ENCODE measurements around the gene MFSD6.

DNA sequence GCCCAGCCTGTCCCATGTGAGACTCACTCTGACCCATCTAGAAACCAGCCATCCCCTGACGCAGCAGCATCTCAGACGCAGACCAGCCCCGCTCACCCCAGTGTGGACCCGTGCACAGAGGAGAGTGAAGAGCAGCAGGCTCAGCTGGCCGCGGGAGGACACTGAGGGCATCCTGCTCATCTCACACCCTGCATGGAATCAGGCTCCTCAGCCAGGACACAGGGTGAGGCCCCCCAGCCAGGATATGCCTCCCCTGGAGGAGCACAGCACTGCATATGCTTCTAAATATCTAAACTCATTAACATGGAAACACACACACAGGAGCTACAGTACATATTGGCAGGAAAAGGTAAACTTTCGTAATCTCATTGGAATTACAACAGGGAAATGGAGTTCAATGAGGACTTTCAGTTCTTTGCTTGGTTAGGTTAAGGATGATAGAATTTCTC lies 91.9 kb downstream of the MFSD6 start:
- TF ChIP-seq, protein P1, sequence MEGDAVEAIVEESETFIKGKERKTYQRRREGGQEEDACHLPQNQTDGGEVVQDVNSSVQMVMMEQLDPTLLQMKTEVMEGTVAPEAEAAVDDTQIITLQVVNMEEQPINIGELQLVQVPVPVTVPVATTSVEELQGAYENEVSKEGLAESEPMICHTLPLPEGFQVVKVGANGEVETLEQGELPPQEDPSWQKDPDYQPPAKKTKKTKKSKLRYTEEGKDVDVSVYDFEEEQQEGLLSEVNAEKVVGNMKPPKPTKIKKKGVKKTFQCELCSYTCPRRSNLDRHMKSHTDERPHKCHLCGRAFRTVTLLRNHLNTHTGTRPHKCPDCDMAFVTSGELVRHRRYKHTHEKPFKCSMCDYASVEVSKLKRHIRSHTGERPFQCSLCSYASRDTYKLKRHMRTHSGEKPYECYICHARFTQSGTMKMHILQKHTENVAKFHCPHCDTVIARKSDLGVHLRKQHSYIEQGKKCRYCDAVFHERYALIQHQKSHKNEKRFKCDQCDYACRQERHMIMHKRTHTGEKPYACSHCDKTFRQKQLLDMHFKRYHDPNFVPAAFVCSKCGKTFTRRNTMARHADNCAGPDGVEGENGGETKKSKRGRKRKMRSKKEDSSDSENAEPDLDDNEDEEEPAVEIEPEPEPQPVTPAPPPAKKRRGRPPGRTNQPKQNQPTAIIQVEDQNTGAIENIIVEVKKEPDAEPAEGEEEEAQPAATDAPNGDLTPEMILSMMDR (IDR thresholded peaks at IDR 0.05) = no peak
- no peak for TF ChIP-seq POLR2A (IDR thresholded peaks at IDR 0.05)
